Caco-2 (cell line): Measurements from ENCODE around the gene NR5A2. TPM values are rescaled to one million over a fixed set of nuclear protein-coding genes. Genes with fewer than 3 reads are reported as not detected.

Experiments used
- BruUV-seq: library from RNA; stranded (reverse); fragments of 400-500 nt; replicated peaks from 2 replicates; lab custom pipeline; 2021; lab: Mats Ljungman, UMichigan
- CTCF ChIA-PET: fragments of 300-600 bp; sonication (Branson Sonifier 250); formaldehyde crosslinking; loops from one replicate; lab custom pipeline; 2022; ENCODE audit warnings: antibody characterized with exemption; lab: Charles Lee
- POLR2A ChIA-PET: fragments of 300-600 bp; sonication (Branson Sonifier 250); formaldehyde crosslinking; loops from one replicate; lab custom pipeline; 2022; ENCODE audit warnings: antibody characterized with exemption; lab: Charles Lee
- DNase-seq, 2 experiments: peaks; one replicate each; pipeline versions ENCODE4 v3.0.0 to v3.0.0-alpha.2; 2020 to 2022
- H3K27me3 ChIP-seq: replicated peaks from 2 replicates; pipeline ENCODE4 v1.6.0; 2011; ENCODE audit warnings: low read length; ENCODE audit not compliant: control insufficient read depth, insufficient read depth
- H3K36me3 ChIP-seq: 2 replicates; pipeline ENCODE4 v1.5.1; 2011; ENCODE audit warnings: low read length; ENCODE audit not compliant: control insufficient read depth, insufficient read depth
- H3K4me1 ChIP-seq: fragments of 250-450 bp; sonication (Bioruptor Pico); 2 replicates; pipeline ENCODE4 v1.5.1; 2020; ENCODE audit warnings: mild to moderate bottlenecking
- H3K4me3 ChIP-seq: 2 replicates; pipeline ENCODE4 v1.5.1; 2011; ENCODE audit warnings: low read depth, mild to moderate bottlenecking, control low read depth, low read length
- H3K9me3 ChIP-seq: fragments of 250-450 bp; sonication (Bioruptor Pico); 2 replicates; pipeline ENCODE4 v1.5.1; 2020; ENCODE audit warnings: mild to moderate bottlenecking, moderate library complexity
- H3K27ac Mint-ChIP-seq: one replicate; pipeline ENCODE4 v1.8.0; 2022; ENCODE audit warnings: mixed read lengths; ENCODE audit not compliant: unreplicated experiment
- H3K27me3 Mint-ChIP-seq: one replicate; pipeline ENCODE4 v1.8.0; 2022; ENCODE audit warnings: mixed read lengths; ENCODE audit not compliant: insufficient read depth, unreplicated experiment
- H3K36me3 Mint-ChIP-seq: one replicate; pipeline ENCODE4 v1.8.0; 2022; ENCODE audit warnings: mild to moderate bottlenecking, mixed read lengths; ENCODE audit not compliant: insufficient read depth, unreplicated experiment
- H3K4me1 Mint-ChIP-seq: one replicate; pipeline ENCODE4 v1.8.0; 2022; ENCODE audit warnings: low read depth, mixed read lengths; ENCODE audit not compliant: unreplicated experiment
- H3K4me3 Mint-ChIP-seq: one replicate; pipeline ENCODE4 v1.8.0; 2022; ENCODE audit warnings: mild to moderate bottlenecking, moderate library complexity, mixed read lengths; ENCODE audit not compliant: unreplicated experiment
- H3K9me3 Mint-ChIP-seq: one replicate; pipeline ENCODE4 v1.8.0; 2022; ENCODE audit warnings: mixed read lengths; ENCODE audit not compliant: unreplicated experiment
- CTCF ChIP-seq, 2 experiments: fragments of 200-600 bp in 1 of 2; IDR thresholded peaks; 1 replicate in 1 of 2; 2 replicates in 1 of 2; pipeline versions ENCODE4 v1.5.1 to v1.8.0; 2011 to 2022; ENCODE audit warnings: antibody characterized with exemption in 1 of 2, control low read depth in 1 of 2, inconsistent platforms in 1 of 2, low read depth in 1 of 2, low read length in 1 of 2, mild to moderate bottlenecking in 1 of 2, moderate library complexity in 1 of 2; ENCODE audit not compliant: insufficient read depth in 1 of 2, severe bottlenecking in 1 of 2, unreplicated experiment in 1 of 2
- intact Hi-C: fragments of 100-400 bp; cut with micrococcal nuclease; formaldehyde crosslinking; loops from one replicate; pipeline ENCODE4 v1.10.0; 2022; ENCODE audit not compliant: unreplicated experiment
- total RNA-seq: library from RNA; stranded (reverse); gene quantifications from 2 replicates; pipeline ENCODE4 v1.2.3, GENCODE V29; 2022

Gene NR5A2
- total RNA-seq, 1 experiment from 2014 or later, result 6.5 TPM

GRCh38 chr1:200107004-200107470, 79.5 kb downstream of the NR5A2 start:
- ChIA-PET POLR2A (interaction anchor here (0.6 kb wide), 1 partner anchor 255 kb away, joined by 4 read pairs; no protein-coding TSS in a partner anchor), CTCF (interaction anchor here (0.6 kb wide), 2 partner anchors 135 to 208 kb away, joined by 3 read pairs; no protein-coding TSS in a partner anchor)
- Mint-ChIP-seq H3K36me3 (no peaks in the 10 kb centered on the region), H3K9me3 (no peaks in the 10 kb centered on the region), H3K27ac (no peak overlapping the region), H3K4me3 (no peak overlapping the region), H3K27me3 (no peaks in the 10 kb centered on the region), H3K4me1 (peaks cover 30% of the 10 kb centered on the region)
- intact Hi-C loops, result no loop called here
- BruUV-seq, result no TSS peak
- Histone ChIP-seq H3K27me3 (no peaks in the 10 kb centered on the region), H3K36me3 (no peaks in the 10 kb centered on the region), H3K4me3 (no peak overlapping the region), H3K4me1 (peaks cover 20% of the 10 kb centered on the region), H3K9me3 (no peaks in the 10 kb centered on the region)
- no peak for TF ChIP-seq CTCF (IDR thresholded peaks at IDR 0.05; ENCODE audit: insufficient read depth in 1 of 2, low read depth in 1 of 2, low read length in 1 of 2, severe bottlenecking in 1 of 2, unreplicated experiment in 1 of 2)
- DNase-seq, result no peak

GRCh38 chr1:200108659-200109058, 81.1 kb downstream of the NR5A2 start:
- H3K36me3 Mint-ChIP-seq, result no peaks in the 10 kb centered on the region
- no peaks in the 10 kb centered on the region for H3K27me3 Mint-ChIP-seq
- Histone ChIP-seq H3K9me3 (no peaks in the 10 kb centered on the region), H3K4me3 (no peak overlapping the region), H3K27me3 (no peaks in the 10 kb centered on the region), H3K36me3 (no peaks in the 10 kb centered on the region), H3K4me1 (peaks cover 20% of the 10 kb centered on the region)
- ChIA-PET POLR2A (interaction anchor here (0.6 kb wide), 1 partner anchor 631 kb away, joined by 7 read pairs; no protein-coding TSS in a partner anchor), CTCF (no interaction called here)
- H3K4me3 Mint-ChIP-seq, result no peak overlapping the region
- no peak for TF ChIP-seq CTCF (IDR thresholded peaks at IDR 0.05; ENCODE audit: insufficient read depth in 1 of 2, low read depth in 1 of 2, low read length in 1 of 2, severe bottlenecking in 1 of 2, unreplicated experiment in 1 of 2)
- BruUV-seq, result no TSS peak
- DNase-seq, result no peak
- no peaks in the 10 kb centered on the region for H3K9me3 Mint-ChIP-seq
- no peak overlapping the region for H3K27ac Mint-ChIP-seq
- H3K4me1 Mint-ChIP-seq, result peaks cover 34% of the 10 kb centered on the region
- intact Hi-C loops, result no loop called here

GRCh38 chr1:200112290-200112689, 84.8 kb downstream of the NR5A2 start:
- Histone ChIP-seq H3K4me1 (peaks cover 17% of the 10 kb centered on the region), H3K36me3 (0 out of 2 replicates have a peak, but pooled peaks cover 1% of the 10 kb centered on the region), H3K27me3 (no peaks in the 10 kb centered on the region), H3K4me3 (no peak overlapping the region), H3K9me3 (no peaks in the 10 kb centered on the region)
- no peak for TF ChIP-seq CTCF (IDR thresholded peaks at IDR 0.05; ENCODE audit: insufficient read depth in 1 of 2, low read depth in 1 of 2, low read length in 1 of 2, severe bottlenecking in 1 of 2, unreplicated experiment in 1 of 2)
- Mint-ChIP-seq H3K4me3 (no peak overlapping the region), H3K4me1 (peaks cover 18% of the 10 kb centered on the region), H3K27ac (no peak overlapping the region), H3K36me3 (no peaks in the 10 kb centered on the region), H3K27me3 (no peaks in the 10 kb centered on the region), H3K9me3 (no peaks in the 10 kb centered on the region)
- POLR2A ChIA-PET, result no interaction called here
- intact Hi-C loops, result no loop called here
- CTCF ChIA-PET, result no interaction called here
- BruUV-seq, result no TSS peak
- DNase-seq, result no peak
